Psoas muscle (tissue), 8 donors: ENCODE data around the gene TSPAN5. TPM values are rescaled to one million over a fixed set of nuclear protein-coding genes. Genes with fewer than 3 reads are reported as not detected.

ENCODE experiments used
- ATAC-seq, 4 donors: fragments of 200-7000 bp; cut with Tn5 transposase; one replicate each; pipeline ENCODE4 v1.9.1; 2020; ENCODE audit warnings: moderate library complexity in 3 of 4, mild to moderate bottlenecking in 2 of 4
- DNase-seq, 2 donors: peaks; one replicate each; pipeline ENCODE4 v3.0.0-alpha.2; 2020
- H3K27ac ChIP-seq: fragments of 200-600 bp; one replicate; pipeline ENCODE4 v1.8.0; 2022
- H3K27me3 ChIP-seq, 3 donors: fragments of 200-600 bp in 1 of 3; one replicate each; pipeline versions ENCODE4 v1.6.1 to v1.8.0; 2013 to 2022; ENCODE audit warnings: low read length in 2 of 3, mild to moderate bottlenecking in 2 of 3, moderate library complexity in 1 of 3; ENCODE audit not compliant: insufficient read depth in 3 of 3
- H3K36me3 ChIP-seq, 2 donors: fragments of 200-600 bp in 1 of 2; one replicate each; pipeline versions ENCODE4 v1.6.1 to v1.8.0; 2013 to 2022; ENCODE audit warnings: low read depth in 1 of 2, mild to moderate bottlenecking in 1 of 2, moderate library complexity in 1 of 2; ENCODE audit not compliant: insufficient read depth in 1 of 2
- H3K4me1 ChIP-seq: fragments of 200-600 bp; one replicate; pipeline ENCODE4 v1.8.0; 2022
- H3K4me3 ChIP-seq: fragments of 200-600 bp; one replicate; pipeline ENCODE4 v1.8.0; 2022; ENCODE audit warnings: mild to moderate bottlenecking
- H3K9me3 ChIP-seq: fragments of 200-600 bp; one replicate; pipeline ENCODE4 v1.8.0; 2022
- WGBS, 3 donors: extraction: QIAGEN DNeasy Blood & Tissue Kit; methylation state at CpG; one replicate each; pipeline versions ENCODE4 v1.1.6 to v1.1.7; 2013; 5-methylcytosine and 5-hydroxymethylcytosine counted together
- intact Hi-C, 2 donors: fragments of 100-400 bp; cut with DNase I; formaldehyde crosslinking; loops; one replicate each; pipeline versions ENCODE4 v1.11.0 to v1.14.2; 2022
- polyA plus RNA-seq, 3 donors: library from polyadenylated mRNA; stranded (reverse); fragments of 200-250 nt; gene quantifications; one replicate each; pipeline ENCODE4 v1.2.3, GENCODE V29; 2013
- total RNA-seq, 4 donors: library from RNA; stranded (reverse); fragmentation: NEBNext Ultra II Directional in 2 of 4; extraction: Animal tissue kit (Norgen Biotek cat#: 25700) in 2 of 4; gene quantifications; one replicate each; pipeline versions ENCODE4 v1.2.1 to v1.2.4, GENCODE V29; 2021 to 2023
- TF ChIP-seq, protein P1 (sequence below): fragments of 200-600 bp; IDR thresholded peaks from one replicate; pipeline ENCODE4 v1.8.0; 2022; ENCODE audit warnings: antibody characterized with exemption
- donor health status: healthy with polysubstance abuse.
- donor health status: DM: no; HTN: no; CAD: no; lungs with moderate emphysema.
- donor health status: Bipolar disorder and iron deficiency.
- donor health status: healthy.
- donor health status: DM: yes; HTN: yes; CAD: no.
- donor health status: DM: no; HTN: no; CAD: no.
- donor health status: DM: no; HTN: no; CAD: no.
- donor health status: DM: yes; HTN: yes; CAD: no.

Gene TSPAN5
- total and polyA plus RNA-seq, 7 donors = 0.63 to 7.3 (median 3.8) TPM

DNA sequence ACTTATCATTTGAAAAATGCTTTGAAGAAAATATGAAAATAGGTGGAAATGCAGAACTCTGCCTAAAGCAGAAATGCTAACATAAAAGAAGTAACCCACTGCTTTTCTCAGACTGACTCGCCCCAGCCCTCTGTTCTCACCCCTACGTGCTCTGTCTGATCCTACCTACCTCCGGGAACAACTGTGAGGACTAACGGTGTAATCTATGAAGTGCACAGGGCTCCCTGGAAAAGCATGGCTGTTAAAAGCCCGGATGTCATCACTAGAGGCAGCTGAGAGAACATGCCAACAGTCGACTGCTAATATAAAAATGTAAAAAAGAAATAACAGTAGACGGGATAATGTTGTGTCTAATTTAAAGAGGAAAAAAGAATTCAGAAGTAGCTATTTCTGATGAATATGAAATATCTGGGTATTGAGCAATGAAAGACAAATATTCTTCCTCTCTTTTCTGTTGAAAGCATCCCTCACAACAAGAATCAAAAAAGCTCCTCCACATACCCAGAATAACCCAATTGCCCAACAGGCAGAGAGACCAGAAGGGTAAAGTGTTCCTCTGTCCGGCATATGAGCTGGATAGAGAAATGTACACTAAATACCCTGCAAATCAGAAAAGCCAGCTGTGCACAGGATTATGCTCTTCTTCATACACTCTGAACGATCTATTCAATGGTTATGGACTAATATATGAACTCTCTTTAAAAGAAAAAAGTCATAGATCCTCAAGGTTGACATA lies 130.7 kb downstream of the TSPAN5 start:
- intact Hi-C loops = no loop called here
- H3K9me3 ChIP-seq = no peaks in the 10 kb centered on the region
- TF ChIP-seq, protein P1, sequence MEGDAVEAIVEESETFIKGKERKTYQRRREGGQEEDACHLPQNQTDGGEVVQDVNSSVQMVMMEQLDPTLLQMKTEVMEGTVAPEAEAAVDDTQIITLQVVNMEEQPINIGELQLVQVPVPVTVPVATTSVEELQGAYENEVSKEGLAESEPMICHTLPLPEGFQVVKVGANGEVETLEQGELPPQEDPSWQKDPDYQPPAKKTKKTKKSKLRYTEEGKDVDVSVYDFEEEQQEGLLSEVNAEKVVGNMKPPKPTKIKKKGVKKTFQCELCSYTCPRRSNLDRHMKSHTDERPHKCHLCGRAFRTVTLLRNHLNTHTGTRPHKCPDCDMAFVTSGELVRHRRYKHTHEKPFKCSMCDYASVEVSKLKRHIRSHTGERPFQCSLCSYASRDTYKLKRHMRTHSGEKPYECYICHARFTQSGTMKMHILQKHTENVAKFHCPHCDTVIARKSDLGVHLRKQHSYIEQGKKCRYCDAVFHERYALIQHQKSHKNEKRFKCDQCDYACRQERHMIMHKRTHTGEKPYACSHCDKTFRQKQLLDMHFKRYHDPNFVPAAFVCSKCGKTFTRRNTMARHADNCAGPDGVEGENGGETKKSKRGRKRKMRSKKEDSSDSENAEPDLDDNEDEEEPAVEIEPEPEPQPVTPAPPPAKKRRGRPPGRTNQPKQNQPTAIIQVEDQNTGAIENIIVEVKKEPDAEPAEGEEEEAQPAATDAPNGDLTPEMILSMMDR = no peak
- no peak overlapping the region for H3K27ac ChIP-seq
- no peak overlapping the region for H3K4me3 ChIP-seq
- no peak for ATAC-seq
- no peaks in the 10 kb centered on the region for H3K36me3 ChIP-seq
- no peak for DNase-seq
- no peaks in the 10 kb centered on the region for H3K27me3 ChIP-seq
- WGBS, 3 donors = 45 to 62% (median 51%) methylated on average over 9 of the region's 9 CpGs
- no peaks in the 10 kb centered on the region for H3K4me1 ChIP-seq

DNA sequence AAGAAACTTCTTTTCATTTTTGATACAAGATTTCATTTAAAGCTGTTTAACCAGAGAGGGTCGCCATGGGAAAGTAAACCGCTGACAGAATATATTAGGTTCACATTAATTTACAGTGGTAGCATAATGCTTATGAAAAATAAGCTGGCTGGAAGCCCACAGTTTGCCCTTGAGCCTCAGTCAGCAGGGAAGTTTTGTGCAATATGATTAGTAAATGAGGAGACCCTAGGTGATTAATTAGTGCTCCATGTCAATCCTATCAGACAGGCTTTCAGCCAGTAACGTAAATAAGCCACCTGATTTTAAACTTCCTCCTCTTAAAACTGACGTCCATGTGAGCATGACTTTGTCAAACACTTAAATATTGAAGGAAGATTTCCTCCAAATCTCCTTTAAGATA lies 134.2 kb downstream of the TSPAN5 start:
- Histone ChIP-seq H3K4me1 (no peaks in the 10 kb centered on the region), H3K4me3 (no peak overlapping the region), H3K27ac (no peak overlapping the region), H3K27me3 (no peaks in the 10 kb centered on the region), H3K36me3 (no peaks in the 10 kb centered on the region), H3K9me3 (no peaks in the 10 kb centered on the region)
- TF ChIP-seq, protein P1 = no peak
- 76 to 83% (median 81%) methylated on average over 4 of the region's 4 CpGs for WGBS, 3 donors
- ATAC-seq (no peak), DNase-seq (no peak)
- intact Hi-C loops = no loop called here

DNA sequence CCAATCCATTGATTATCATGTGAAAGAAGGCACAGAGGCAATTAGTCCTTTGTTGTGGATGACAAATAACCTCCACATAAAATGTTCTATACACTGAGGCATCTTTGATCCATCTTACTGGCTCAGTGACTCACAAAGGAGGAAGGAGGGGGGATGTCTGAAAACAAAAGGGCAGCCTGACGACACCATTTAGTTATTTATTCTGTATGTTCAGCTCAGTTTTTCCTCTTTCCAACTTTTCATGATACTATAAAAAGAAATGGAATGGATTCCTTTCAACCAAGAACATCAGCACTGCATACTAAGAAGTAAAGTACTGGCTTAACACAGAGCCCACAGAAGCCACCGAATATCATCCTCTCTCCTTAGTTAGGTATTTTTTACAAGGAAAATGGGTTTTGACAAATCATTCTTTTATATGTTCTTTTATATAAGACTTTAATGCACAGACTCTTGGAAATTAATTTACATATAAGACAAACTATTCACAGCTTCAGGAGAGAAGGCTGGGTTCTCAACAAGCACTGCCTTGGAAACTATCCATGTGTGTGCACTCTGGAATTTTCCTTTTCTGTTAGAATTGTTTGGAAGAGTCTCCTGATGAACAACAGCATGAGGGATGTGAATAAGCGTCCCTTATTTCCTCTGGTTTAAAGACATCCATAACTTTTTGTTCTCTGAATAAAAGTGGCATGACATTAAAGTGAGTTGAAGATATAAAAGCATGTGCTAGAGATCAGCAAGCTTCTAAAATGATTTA lies 135.6 kb downstream of the TSPAN5 start:
- Histone ChIP-seq H3K4me1 (no peaks in the 10 kb centered on the region), H3K27me3 (no peaks in the 10 kb centered on the region), H3K36me3 (no peaks in the 10 kb centered on the region), H3K27ac (no peak overlapping the region), H3K9me3 (no peaks in the 10 kb centered on the region), H3K4me3 (no peak overlapping the region)
- WGBS, 3 donors = 58 to 65% (median 61%) methylated on average over 3 of the region's 3 CpGs
- TF ChIP-seq, protein P1 = no peak
- no peak for DNase-seq
- intact Hi-C loops = no loop called here
- no peak for ATAC-seq

DNA sequence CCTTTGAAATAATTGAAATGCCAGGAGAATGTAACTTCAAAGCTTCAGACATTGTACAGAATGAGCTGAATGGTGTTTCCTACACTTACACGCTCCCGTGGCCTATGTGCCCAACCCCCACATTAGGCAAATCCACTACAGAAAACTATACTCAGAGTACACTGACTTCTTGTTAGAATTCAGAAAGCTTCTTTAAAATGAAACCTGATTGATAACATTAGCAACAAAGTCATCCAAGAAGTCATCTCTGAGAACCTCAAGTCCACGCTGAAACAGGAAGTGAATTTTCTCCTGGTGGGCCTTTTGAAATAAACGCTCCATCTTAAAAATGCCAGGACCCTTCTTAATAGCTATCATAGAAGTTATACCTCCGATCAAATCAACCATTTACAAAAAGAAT lies 136.3 kb downstream of the TSPAN5 start:
- Histone ChIP-seq H3K36me3 (no peaks in the 10 kb centered on the region), H3K4me3 (no peak overlapping the region), H3K27ac (no peak overlapping the region), H3K4me1 (no peaks in the 10 kb centered on the region), H3K9me3 (no peaks in the 10 kb centered on the region), H3K27me3 (no peaks in the 10 kb centered on the region)
- DNase-seq (no peak), ATAC-seq (no peak)
- intact Hi-C loops = no loop called here
- WGBS, 3 donors = 57 to 79% (median 73%) methylated on average over 5 of the region's 5 CpGs
- TF ChIP-seq, protein P1 = no peak
